Activated CD8-positive, alpha-beta T cell treated with anti-CD3 and anti-CD28 coated beads, Interleukin-2, amount 10 ng/mL, durations not matched to agents 7 days and 5 days (primary cell): ENCODE results near the gene MON2. TPM values are rescaled to one million over a fixed set of nuclear protein-coding genes. Genes with fewer than 3 reads are reported as not detected.

Source experiments
- ATAC-seq: fragments of 150-1000 bp; cut with Tn5 transposase; one replicate; pipeline ENCODE4 v1.10.0; 2021; ENCODE audit warnings: moderate library complexity
- CTCF ChIA-PET: fragments of 350-600 bp; sonication (Branson Sonifier 250); formaldehyde crosslinking; loops from one replicate; lab custom pipeline; 2021; ENCODE audit warnings: antibody characterized with exemption; lab: Charles Lee
- POLR2A ChIA-PET: fragments of 350-600 bp; sonication (Branson Sonifier 250); formaldehyde crosslinking; loops from one replicate; lab custom pipeline; 2021; ENCODE audit warnings: antibody characterized with exemption; lab: Charles Lee
- DNase-seq: peaks from one replicate; pipeline ENCODE4 v3.0.0-alpha.2; 2020
- H3K27ac Mint-ChIP-seq: one replicate; pipeline ENCODE4 v1.8.0; 2021; ENCODE audit warnings: mild to moderate bottlenecking, mixed read lengths
- H3K27me3 Mint-ChIP-seq: one replicate; pipeline ENCODE4 v1.8.0; 2021; ENCODE audit warnings: low read depth, mixed read lengths
- H3K36me3 Mint-ChIP-seq: one replicate; pipeline ENCODE4 v1.8.0; 2021; ENCODE audit warnings: low read depth, mixed read lengths
- H3K4me1 Mint-ChIP-seq: one replicate; pipeline ENCODE4 v1.8.0; 2021; ENCODE audit warnings: low read depth, mixed read lengths
- H3K4me3 Mint-ChIP-seq: one replicate; pipeline ENCODE4 v1.8.0; 2021; ENCODE audit warnings: mild to moderate bottlenecking, mixed read lengths
- H3K9me3 Mint-ChIP-seq: one replicate; pipeline ENCODE4 v1.8.0; 2022; ENCODE audit warnings: mixed read lengths; ENCODE audit not compliant: insufficient read depth
- total RNA-seq, 2 experiments: library from RNA; stranded (reverse); gene quantifications; one replicate each; pipeline ENCODE4 v1.2.3, GENCODE V29; 2021

The MON2 gene
- total RNA-seq, 2 experiments from 2014 or later = 40.0 to 46.6 TPM

- no peak for DNase-seq
- no peak overlapping the region for H3K4me3 Mint-ChIP-seq
- H3K27ac Mint-ChIP-seq = no peak overlapping the region
- no peak for ATAC-seq
- H3K9me3 Mint-ChIP-seq = no peaks in the 10 kb centered on the region
- ChIA-PET POLR2A (no interaction called here), CTCF (interaction anchor here (0.7 to 2.0 kb wide), 7 partner anchors 25 to 195 kb away, joined by 3 to 9 read pairs (median 4); no protein-coding TSS in a partner anchor)
- H3K27me3 Mint-ChIP-seq = no peaks in the 10 kb centered on the region
- peaks cover 27% of the 10 kb centered on the region for H3K36me3 Mint-ChIP-seq
- peaks cover 31% of the 10 kb centered on the region for H3K4me1 Mint-ChIP-seq
These were observed 140.0 kb downstream of the MON2 start for GRCh38 chr12:62606654-62607053.

DNA sequence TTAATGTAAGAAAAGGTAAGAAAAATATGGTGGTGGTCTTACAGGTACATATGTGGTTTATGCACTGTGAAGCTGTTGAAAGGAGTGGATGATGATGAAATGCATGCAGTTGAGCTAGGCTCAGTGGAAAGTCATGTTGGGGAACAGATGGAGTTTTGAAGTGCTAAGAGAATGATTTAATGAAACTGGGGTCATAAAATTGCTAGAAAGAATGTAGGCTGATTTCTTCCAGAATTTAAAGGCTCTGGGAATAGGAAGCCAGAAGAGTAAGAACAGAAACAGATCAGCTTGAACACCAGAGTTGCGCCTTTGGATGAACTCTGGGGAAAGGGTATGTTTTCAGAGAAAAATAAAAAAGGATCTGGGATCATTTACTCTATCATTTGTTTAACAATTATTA lies 146.5 kb downstream of the MON2 start:
- ATAC-seq (no peak), DNase-seq (no peak)
- ChIA-PET POLR2A (interaction anchor here (0.9 kb wide), 1 partner anchor 9 kb away, joined by 5 read pairs; no protein-coding TSS in a partner anchor), CTCF (no interaction called here)
- Mint-ChIP-seq H3K27me3 (no peaks in the 10 kb centered on the region), H3K27ac (no peak overlapping the region), H3K4me3 (no peak overlapping the region), H3K4me1 (no peaks in the 10 kb centered on the region), H3K36me3 (no peaks in the 10 kb centered on the region), H3K9me3 (no peaks in the 10 kb centered on the region)

- H3K27ac Mint-ChIP-seq = no peak overlapping the region
- H3K27me3 Mint-ChIP-seq = no peaks in the 10 kb centered on the region
- CTCF ChIA-PET = interaction anchor here (1.0 to 1.3 kb wide), 3 partner anchors 16 to 180 kb away, joined by 3 to 6 read pairs (median 5); no protein-coding TSS in a partner anchor
- POLR2A ChIA-PET = interaction anchor here (1.3 kb wide), 1 partner anchor 15 kb away, joined by 4 read pairs; no protein-coding TSS in a partner anchor
- H3K4me3 Mint-ChIP-seq = no peak overlapping the region
- no peak for ATAC-seq
- no peaks in the 10 kb centered on the region for H3K36me3 Mint-ChIP-seq
- no peak for DNase-seq
- no peaks in the 10 kb centered on the region for H3K9me3 Mint-ChIP-seq
- H3K4me1 Mint-ChIP-seq = no peaks in the 10 kb centered on the region
These were observed 151.7 kb downstream of the MON2 start for GRCh38 chr12:62618319-62618718.

GRCh38 chr12:62618930-62619329 lies 152.3 kb downstream of the MON2 start:
- Mint-ChIP-seq H3K36me3 (no peaks in the 10 kb centered on the region), H3K9me3 (no peaks in the 10 kb centered on the region), H3K4me3 (no peak overlapping the region), H3K27ac (no peak overlapping the region), H3K27me3 (no peaks in the 10 kb centered on the region), H3K4me1 (no peaks in the 10 kb centered on the region)
- CTCF ChIA-PET = interaction anchor here (1.0 kb wide), 1 partner anchor 175 kb away, joined by 6 read pairs; no protein-coding TSS in a partner anchor
- ATAC-seq (no peak), DNase-seq (no peak)
- POLR2A ChIA-PET = interaction anchor here (0.6 kb wide), 1 partner anchor 221 kb away, joined by 6 read pairs; no protein-coding TSS in a partner anchor

DNA sequence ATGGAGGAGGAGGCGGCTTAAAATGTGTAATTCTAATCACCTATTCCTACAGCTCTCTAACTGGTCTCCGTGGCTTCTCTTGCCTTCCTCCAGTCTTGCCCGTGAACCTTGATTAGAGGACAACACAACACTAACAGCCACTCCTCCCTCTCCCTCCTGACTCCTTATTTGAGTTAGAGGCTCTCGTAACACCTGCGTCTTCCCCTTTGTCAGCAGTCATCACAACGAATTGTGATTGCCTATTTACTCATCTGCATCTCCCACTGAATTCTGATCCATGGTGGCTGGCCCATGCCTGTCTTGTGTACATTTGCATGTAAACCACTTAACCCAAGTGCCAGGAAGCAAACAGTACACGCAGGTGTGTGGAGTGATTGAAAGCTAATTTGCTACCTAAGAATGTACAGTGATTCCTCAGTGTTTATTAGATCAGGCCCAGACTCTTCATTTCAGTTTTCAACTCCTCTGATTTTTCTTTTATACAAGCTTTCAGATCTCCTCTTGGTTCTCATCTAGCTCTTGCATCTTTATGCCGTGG lies 154.5 kb downstream of the MON2 start:
- Mint-ChIP-seq H3K27ac (no peak overlapping the region), H3K4me1 (no peaks in the 10 kb centered on the region), H3K4me3 (no peak overlapping the region), H3K9me3 (no peaks in the 10 kb centered on the region), H3K36me3 (no peaks in the 10 kb centered on the region), H3K27me3 (peaks cover 2% of the 10 kb centered on the region)
- ChIA-PET POLR2A (interaction anchor here (1.9 kb wide), 1 partner anchor 18 kb away, joined by 7 read pairs; no protein-coding TSS in a partner anchor), CTCF (no interaction called here)
- DNase-seq (no peak), ATAC-seq (no peak)

GRCh38 chr12:62622177-62622576 lies 155.6 kb downstream of the MON2 start:
- POLR2A ChIA-PET = no interaction called here
- CTCF ChIA-PET = no interaction called here
- ATAC-seq (no peak), DNase-seq (no peak)
- Mint-ChIP-seq H3K9me3 (no peaks in the 10 kb centered on the region), H3K4me1 (no peaks in the 10 kb centered on the region), H3K27ac (no peak overlapping the region), H3K36me3 (no peaks in the 10 kb centered on the region), H3K27me3 (peaks cover 3% of the 10 kb centered on the region), H3K4me3 (no peak overlapping the region)

- POLR2A ChIA-PET = no interaction called here
- H3K4me3 Mint-ChIP-seq = no peak overlapping the region
- ATAC-seq = no peak
- peaks cover 25% of the 10 kb centered on the region for H3K27me3 Mint-ChIP-seq
- CTCF ChIA-PET = interaction anchor here (1.0 kb wide), 1 partner anchor 169 kb away, joined by 4 read pairs; no protein-coding TSS in a partner anchor
- no peaks in the 10 kb centered on the region for H3K9me3 Mint-ChIP-seq
- DNase-seq = no peak
- H3K4me1 Mint-ChIP-seq = no peaks in the 10 kb centered on the region
- H3K36me3 Mint-ChIP-seq = no peaks in the 10 kb centered on the region
- no peak overlapping the region for H3K27ac Mint-ChIP-seq
These were observed 158.6 kb downstream of the MON2 start for GRCh38 chr12:62625228-62625627.

DNA sequence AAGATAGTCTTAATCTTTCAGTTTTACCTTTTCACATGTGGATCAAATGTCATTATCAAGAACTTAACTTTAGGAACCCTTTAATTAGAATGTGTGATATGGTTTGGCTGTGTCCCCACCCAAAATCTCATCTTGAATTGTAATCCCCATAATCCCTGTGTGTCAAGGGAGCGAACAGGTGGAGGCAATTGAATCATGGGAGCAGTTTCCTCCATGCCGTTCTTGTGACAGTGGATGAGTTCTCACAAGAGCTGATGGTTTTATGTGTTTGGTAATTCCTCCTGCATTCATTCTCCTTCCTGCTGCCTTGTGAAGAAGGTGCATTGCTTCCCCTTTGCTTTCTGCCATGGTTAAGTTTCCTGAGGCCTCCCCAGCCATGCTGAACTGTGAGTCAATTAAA lies 160.6 kb downstream of the MON2 start:
- ChIA-PET POLR2A (no interaction called here), CTCF (interaction anchor here (1.2 kb wide), 1 partner anchor 167 kb away, joined by 3 read pairs; no protein-coding TSS in a partner anchor)
- Mint-ChIP-seq H3K4me3 (no peak overlapping the region), H3K27ac (no peak overlapping the region), H3K9me3 (no peaks in the 10 kb centered on the region), H3K27me3 (peaks cover 41% of the 10 kb centered on the region), H3K4me1 (peaks cover 7% of the 10 kb centered on the region), H3K36me3 (no peaks in the 10 kb centered on the region)
- DNase-seq = no peak
- no peak for ATAC-seq

- H3K27ac Mint-ChIP-seq = no peak overlapping the region
These were observed 162.8 kb downstream of the MON2 start for GRCh38 chr12:62629413-62629812.

GRCh38 chr12:62629971-62630739 lies 163.5 kb downstream of the MON2 start:
- Mint-ChIP-seq H3K27ac (no peak overlapping the region), H3K27me3 (peaks cover 64% of the 10 kb centered on the region), H3K4me3 (no peak overlapping the region), H3K9me3 (no peaks in the 10 kb centered on the region), H3K4me1 (peaks cover 12% of the 10 kb centered on the region), H3K36me3 (no peaks in the 10 kb centered on the region)
- ATAC-seq (no peak), DNase-seq (no peak)
- POLR2A ChIA-PET = no interaction called here
- CTCF ChIA-PET = interaction anchor here (0.8 kb wide), 1 partner anchor 11 kb away, joined by 3 read pairs; no protein-coding TSS in a partner anchor

More at GRCh38 chr12:62629413-62629812, 162.8 kb downstream of the MON2 start:
- H3K9me3 Mint-ChIP-seq = no peaks in the 10 kb centered on the region
- H3K27me3 Mint-ChIP-seq = peaks cover 61% of the 10 kb centered on the region
- ChIA-PET POLR2A (no interaction called here), CTCF (no interaction called here)
- DNase-seq = no peak
- no peak overlapping the region for H3K4me3 Mint-ChIP-seq
- no peaks in the 10 kb centered on the region for H3K36me3 Mint-ChIP-seq
- peaks cover 12% of the 10 kb centered on the region for H3K4me1 Mint-ChIP-seq
- no peak for ATAC-seq

- POLR2A ChIA-PET = interaction anchor here (0.6 to 1.4 kb wide), 2 partner anchors 28 to 49 kb away, joined by 3 to 7 read pairs; no protein-coding TSS in a partner anchor
- CTCF ChIA-PET = interaction anchor here (1.3 kb wide), 1 partner anchor 9 kb away, joined by 4 read pairs; no protein-coding TSS in a partner anchor
These were observed 165.1 kb downstream of the MON2 start for GRCh38 chr12:62631471-62632410.

More at GRCh38 chr12:62631471-62632410, 165.1 kb downstream of the MON2 start:
- no peak overlapping the region for H3K27ac Mint-ChIP-seq
- peaks cover 12% of the 10 kb centered on the region for H3K4me1 Mint-ChIP-seq
- no peaks in the 10 kb centered on the region for H3K9me3 Mint-ChIP-seq
- DNase-seq = peak; percentile 28
- peak overlapping the region; percentile 71 for H3K4me3 Mint-ChIP-seq
- H3K27me3 Mint-ChIP-seq = peaks cover 69% of the 10 kb centered on the region
- ATAC-seq = peak; percentile 75
- H3K36me3 Mint-ChIP-seq = no peaks in the 10 kb centered on the region
